Activated T-helper 1 cell treated with anti-CD3 and anti-CD28 coated beads, Interleukin-2, amount 50 U/mL, for 16 hours (primary cell): ENCODE results near the gene CA9.
A peak's percentile ranks its signal among the peaks of the same experiment; 100 is the strongest.

Experiments
- DNase-seq, 2 donors: peaks; one replicate each; pipeline ENCODE4 v3.0.0-alpha.2; 2020; ENCODE audit warnings: low read depth in 1 of 2, low spot score in 1 of 2

The CA9 gene

DNA sequence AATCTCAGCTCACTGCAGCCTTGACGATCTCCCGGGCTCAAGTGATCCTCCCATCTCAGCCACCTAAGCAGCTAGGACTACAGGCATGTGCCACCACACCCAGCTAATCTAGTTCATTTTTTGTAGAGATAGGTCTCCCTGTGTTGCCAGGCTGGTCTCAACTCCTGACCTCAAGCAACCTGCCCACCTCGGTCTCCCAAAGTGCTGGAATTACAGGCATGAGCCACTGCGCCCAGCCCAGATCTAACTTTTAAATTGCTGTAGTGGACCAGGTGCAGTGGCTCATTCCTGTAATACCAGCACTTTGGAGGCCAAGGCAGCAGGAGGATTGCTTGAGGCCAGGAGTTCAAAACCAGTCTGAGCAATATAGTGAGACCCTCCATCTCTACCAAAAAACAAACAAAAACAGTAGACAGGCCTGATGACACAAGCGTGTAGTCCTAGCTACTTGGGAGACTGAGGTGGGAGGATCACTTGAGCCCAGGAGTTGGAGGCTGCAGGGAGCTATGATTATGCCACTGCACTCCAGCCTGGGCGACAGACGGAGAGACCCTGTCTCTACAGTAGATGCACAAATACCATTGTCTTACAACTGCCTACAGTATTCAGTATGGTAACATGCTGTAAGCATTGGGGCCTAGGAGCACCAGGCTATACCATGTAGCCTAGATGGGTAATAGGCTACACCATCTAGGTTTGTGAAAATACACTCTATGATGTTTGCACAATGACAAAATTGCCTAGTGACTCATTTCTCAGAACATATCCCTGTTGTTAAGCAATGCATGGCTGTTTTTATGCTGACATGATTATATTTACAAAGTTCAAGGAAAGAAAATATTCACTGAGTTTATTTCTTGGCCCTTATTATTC lies 21.5 kb upstream of the CA9 start:
- no peak for DNase-seq

DNA sequence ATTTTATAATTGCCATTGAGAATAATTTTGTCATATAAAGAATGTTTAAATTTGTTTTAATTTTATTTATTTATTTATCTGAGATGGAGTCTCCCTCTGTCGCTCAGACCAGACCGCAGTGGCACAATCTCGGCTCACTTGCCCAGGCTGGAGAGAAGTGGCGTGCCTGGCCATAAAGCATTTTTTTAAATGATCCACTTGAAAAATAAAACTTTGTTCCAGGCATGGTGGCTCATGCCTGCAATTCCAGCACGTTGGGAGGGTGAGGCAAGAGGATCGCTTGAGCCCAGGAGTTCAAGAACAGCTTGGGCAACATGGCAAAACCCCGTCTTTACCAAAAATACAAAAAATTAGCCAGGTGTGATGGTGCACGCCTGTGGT lies 20.9 kb upstream of the CA9 start:
- DNase-seq, result no peak

- DNase-seq, result no peak
These were observed 20.1 kb upstream of the CA9 start for GRCh38 chr9:35653611-35654010.

GRCh38 chr9:35656348-35656747 lies 17.4 kb upstream of the CA9 start:
- DNase-seq, result no peak

DNA sequence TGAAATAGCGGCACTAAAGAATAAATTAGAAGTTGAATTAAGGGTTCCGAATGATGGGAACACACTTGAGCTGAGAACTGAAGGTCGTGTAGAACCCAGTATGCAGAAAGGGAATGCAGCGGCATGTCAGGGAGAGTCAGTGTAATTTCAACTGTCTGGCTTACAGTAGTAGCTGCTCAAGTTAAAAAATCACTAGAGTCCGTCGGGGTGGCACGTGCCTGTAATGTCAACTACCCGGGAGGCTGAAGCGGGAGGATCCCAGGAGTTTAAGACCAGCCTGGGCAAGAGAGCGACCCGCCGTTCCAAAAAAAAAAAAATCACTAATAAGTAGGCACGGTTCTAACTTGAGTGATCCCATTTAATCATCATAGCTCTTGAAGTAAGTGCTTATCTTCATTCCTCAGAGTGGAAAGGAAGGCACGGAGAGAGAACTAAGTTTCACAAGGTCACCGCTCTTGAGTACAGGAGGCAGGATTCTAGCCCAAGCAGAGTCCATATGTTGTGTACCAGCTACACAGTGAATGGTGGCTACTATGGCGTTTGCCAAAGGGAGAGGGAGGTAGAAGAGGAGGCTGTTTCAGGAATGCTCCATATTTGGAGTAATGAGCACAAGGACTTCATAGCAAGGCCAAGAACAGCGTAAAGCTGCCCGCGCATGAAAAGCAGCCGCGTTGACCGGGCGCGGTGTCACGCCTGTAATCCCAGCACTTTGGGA lies 16.7 kb upstream of the CA9 start:
- DNase-seq, result no peak

DNA sequence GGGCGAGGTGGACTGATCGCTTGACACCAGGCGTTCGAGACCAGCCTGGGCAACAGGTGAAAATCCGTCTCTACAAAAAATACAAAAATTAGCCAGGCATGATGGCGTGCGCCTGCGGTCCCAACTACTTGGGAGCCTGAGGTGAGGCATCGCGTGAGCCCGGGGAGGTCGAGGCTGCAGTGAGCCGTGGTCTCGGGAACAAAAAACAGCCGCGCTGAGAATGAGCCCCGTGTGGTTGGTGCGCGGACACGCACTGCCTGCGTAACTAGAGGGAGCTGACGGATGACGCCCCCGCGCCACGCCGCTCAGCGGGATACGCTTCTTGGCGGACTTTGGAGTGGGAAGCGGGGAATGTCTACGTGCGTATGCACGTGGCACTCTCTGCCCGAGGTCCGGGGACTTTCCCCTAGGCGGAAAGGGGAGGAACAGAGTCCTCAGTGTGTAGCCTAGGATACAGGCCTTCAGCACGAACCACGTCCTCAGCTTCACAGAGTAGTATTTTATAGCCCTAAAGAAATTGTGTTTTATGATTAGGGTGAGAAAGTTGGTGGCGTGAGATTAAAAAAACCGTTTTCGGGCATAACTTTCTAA lies 16.1 kb upstream of the CA9 start, which contains the start of gene RMRP:
Gene RMRP (minus strand): TSS at position 474 of the 591 bp plus-strand sequence.
- DNase-seq, result peak; percentile 56 to 86

DNA sequence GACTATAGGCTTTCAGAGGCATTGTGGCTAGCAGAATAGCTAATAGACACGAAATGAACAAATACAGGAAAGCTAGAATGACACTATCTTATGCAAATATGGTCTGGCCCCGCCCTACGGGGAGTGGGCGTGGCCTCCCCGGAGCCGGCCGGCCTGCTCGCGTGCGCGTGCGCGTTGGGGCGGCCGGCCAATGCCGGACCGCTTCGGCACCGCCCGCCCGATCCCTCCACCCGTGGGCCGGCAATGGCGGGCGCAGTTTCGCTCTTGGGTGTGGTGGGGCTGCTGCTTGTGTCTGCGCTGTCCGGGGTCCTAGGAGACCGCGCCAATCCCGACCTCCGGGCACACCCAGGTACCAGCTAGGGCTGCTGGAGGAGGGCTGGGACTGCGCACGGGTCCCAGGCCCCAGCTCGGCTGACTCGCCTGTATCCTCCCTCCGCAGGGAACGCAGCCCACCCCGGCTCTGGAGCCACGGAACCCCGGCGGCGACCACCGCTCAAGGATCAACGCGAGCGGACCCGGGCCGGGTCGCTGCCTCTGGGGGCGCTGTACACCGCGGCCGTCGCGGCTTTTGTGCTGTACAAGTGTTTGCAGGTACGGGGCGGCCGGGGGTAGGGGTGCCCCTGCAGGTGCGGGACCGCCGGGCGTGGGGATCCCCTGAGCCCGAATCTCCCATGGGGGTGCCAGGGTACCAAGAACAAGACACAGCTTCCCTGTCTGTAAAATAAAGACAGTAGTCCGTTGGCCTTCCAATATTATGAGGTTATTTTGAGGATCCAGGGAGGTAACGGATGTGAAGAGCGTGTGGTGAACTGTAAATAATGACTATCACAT lies 15.4 kb upstream of the CA9 start, which contains the start of gene CCDC107:
Gene CCDC107 (plus strand): TSS at position 156 of the 831 bp plus-strand sequence. CDS start 88 bp downstream, at position 244.
- DNase-seq, result peak; percentile 63 to 80

DNA sequence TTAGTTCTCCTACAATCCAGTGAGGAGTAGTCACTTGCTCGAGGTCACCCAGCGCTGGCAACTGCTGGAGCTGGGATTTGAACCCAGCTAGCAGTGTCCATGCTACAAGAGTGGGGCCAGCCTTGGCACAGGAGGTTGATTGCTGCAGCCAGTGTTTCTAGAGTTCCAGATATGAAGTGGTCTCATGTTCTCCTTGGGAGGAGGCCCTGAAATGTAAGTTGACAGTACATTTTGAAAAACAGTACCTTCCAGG lies 14.8 kb upstream of the CA9 start:
- no peak for DNase-seq

- no peak for DNase-seq
These were observed 14.4 kb upstream of the CA9 start for GRCh38 chr9:35659340-35659739.

- DNase-seq, result no peak
These were observed 12.7 kb upstream of the CA9 start for GRCh38 chr9:35660966-35661415.

GRCh38 chr9:35661756-35662350 lies 11.9 kb upstream of the CA9 start:
- no peak for DNase-seq

- DNase-seq, result no peak
These were observed 11.3 kb upstream of the CA9 start for GRCh38 chr9:35662437-35662836.

GRCh38 chr9:35664531-35665470 lies 8.9 kb upstream of the CA9 start, which contains the start of gene ARHGEF39:
ARHGEF39 (minus strand) TSS chr9:35665195; CDS start chr9:35665169, 26 bp downstream.
- DNase-seq, result peak; percentile 35 to 55

DNA sequence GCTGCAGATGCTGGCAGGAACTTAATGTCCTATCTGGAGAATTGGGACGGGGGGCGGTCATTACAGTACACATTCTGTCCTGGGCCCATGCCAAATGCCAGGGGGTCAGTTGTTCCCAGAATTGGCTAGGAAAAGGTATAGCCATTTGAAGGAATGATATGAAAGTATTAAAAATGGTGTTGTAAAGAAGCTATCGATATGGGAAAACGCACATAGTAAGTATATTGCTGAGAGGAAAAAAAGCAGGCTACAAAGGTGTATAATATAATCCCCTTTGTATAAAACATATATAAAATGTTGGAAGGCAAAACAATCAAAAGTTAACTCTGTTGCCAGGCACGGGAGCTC lies 8.3 kb upstream of the CA9 start:
- no peak for DNase-seq

DNA sequence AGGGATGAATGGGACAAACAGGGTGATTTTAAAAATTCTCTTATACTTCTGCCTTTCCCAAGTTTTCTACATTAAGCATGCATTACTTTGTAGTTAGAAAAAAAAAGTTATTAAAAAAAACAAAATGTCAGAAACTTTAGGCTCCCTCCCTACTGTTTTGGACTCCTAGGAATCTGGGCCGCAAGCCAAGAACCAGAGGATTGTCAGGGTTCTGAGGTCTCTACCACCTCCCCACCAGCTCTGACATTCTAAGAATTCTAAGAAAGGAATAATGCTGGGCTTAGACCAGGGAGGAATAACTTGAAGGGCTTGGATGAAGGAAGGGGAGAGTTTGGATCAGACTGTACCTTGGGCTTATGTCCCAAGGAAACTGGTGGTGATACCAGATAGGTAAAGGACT lies 7.7 kb upstream of the CA9 start:
- DNase-seq, result no peak

- DNase-seq, result no peak
These were observed 7.2 kb upstream of the CA9 start for GRCh38 chr9:35666549-35666948.

DNA sequence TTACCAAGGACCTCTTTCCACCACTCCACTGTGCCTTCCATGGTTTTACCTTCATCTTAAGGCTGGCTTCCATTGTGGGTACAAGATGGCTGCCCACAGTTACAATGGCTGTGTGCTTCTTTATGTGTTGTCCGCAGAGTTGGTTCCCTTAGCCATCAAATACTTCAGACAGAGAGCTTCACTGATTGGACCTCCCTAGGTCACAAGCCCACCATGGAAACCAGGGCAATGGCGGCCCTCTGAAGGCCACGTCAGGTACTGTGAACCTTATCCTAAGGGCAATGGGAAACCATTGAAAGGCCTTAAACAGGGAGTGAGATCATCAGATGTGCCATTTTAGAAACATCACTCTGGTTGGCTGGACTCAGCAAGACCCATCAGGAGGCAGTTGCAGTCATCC lies 5.8 kb upstream of the CA9 start:
- no peak for DNase-seq

DNA sequence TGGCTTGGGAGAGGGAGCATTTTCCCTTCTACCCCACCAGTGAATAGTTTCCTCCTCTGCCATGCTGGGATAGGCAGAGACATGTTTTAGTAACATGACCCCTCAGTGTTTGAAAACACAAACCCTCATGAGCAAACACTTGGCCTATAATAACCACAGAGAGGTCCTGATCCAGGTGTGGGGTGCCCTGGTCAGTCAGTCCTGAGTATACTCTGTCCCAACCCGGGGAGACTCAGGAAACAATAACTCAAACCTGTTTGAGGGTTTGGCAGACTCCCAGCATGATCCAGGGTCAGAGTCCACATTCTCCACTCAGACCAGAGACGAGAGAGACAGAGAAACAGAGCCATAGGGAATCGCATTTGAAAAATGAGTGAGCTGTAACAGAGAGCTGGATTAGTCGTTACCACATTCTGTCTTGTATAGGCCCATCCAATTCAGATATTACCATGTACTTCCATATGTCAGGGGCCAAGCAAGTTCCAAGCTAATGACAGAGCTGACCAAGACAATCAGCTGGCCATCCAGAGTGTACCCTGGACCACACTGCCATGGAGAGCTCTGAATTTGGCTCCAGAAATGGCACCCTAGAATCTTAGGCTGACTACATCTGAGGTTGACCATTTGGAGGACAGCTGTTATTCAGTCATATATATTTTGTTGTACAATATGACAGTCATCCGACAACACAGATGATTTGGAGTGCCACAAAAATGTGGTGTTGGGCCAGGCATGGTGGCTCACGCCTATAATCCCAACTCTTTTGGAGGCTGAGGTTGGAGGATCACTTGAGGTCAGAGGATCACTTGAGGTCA lies 4.2 kb upstream of the CA9 start:
- DNase-seq, result no peak

DNA sequence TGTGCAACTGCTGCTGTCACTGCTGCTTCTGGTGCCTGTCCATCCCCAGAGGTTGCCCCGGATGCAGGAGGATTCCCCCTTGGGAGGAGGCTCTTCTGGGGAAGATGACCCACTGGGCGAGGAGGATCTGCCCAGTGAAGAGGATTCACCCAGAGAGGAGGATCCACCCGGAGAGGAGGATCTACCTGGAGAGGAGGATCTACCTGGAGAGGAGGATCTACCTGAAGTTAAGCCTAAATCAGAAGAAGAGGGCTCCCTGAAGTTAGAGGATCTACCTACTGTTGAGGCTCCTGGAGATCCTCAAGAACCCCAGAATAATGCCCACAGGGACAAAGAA lies 265 bp downstream of the CA9 start:
- no peak for DNase-seq
